Measurements from ENCODE around the gene OTP. TPM values are rescaled to one million over a fixed set of nuclear protein-coding genes. Genes with fewer than 3 reads are reported as not detected.

Gene OTP
- polyA plus RNA-seq, 1 of the 3 experiments (the other 2 are of a cell fraction) = not detected

GRCh38 chr5:77599679-77600078, 38.8 kb downstream of the OTP start:
- H2AFZ ChIP-seq (ENCODE audit: low read depth) = no peak overlapping the region
- H3K9me2 ChIP-seq = no peaks in the 10 kb centered on the region
- ChIA-PET POLR2A (interaction anchor here (0.6 kb wide), 1 partner anchor 384 kb away, joined by 3 read pairs; no protein-coding TSS in a partner anchor), CTCF (no interaction called here)
- H3K9me3 ChIP-seq = no peaks in the 10 kb centered on the region
- TF ChIP-seq RAD21 (IDR thresholded peaks at IDR 0.05; ENCODE audit: low read length) (no peak), IRF3 (IDR thresholded peaks at IDR 0.05; ENCODE audit: low read depth, low read length) (no peak), TCF12 (IDR thresholded peaks at IDR 0.05) (no peak), RFX5 (IDR thresholded peaks at IDR 0.05; ENCODE audit: low read length) (no peak), MAX (IDR thresholded peaks at IDR 0.05; ENCODE audit: low read depth) (no peak), SIN3A (IDR thresholded peaks at IDR 0.05; ENCODE audit: borderline replicate concordance, low read depth, low read length) (no peak), TAF1 (IDR thresholded peaks at IDR 0.05; ENCODE audit: borderline replicate concordance, low read depth, low read length) (no peak), FOXM1 (IDR thresholded peaks at IDR 0.05; ENCODE audit: low read depth) (no peak), JUND (IDR thresholded peaks at IDR 0.05) (no peak), MXI1 (IDR thresholded peaks at IDR 0.05; ENCODE audit: low read depth, low read length) (no peak), FOXJ3 (CRISPR knock-in tag; IDR thresholded peaks at IDR 0.05) (no peak), TEAD4 (IDR thresholded peaks at IDR 0.05; ENCODE audit: borderline replicate concordance, insufficient read depth) (no peak), FOSL2 (IDR thresholded peaks at IDR 0.05; ENCODE audit: borderline replicate concordance, low read depth) (no peak), REST (IDR thresholded peaks at IDR 0.05; ENCODE audit: low read depth, low read length) (no peak), ZBTB33 (IDR thresholded peaks at IDR 0.05; ENCODE audit: borderline replicate concordance, low read depth) (no peak), YY1 (IDR thresholded peaks at IDR 0.05; ENCODE audit: low read depth) (no peak)
- no peak overlapping the region for H3K4me2 ChIP-seq
- H3K4me3 ChIP-seq (ENCODE audit: low read depth in 2 of 2, low read length in 1 of 2) = no peak overlapping the region
- H3F3A ChIP-seq (replicated peaks; ENCODE audit: insufficient read depth) = no peaks in the 10 kb centered on the region
- H3K9ac ChIP-seq = no peak overlapping the region
- no peak overlapping the region for H3K27ac ChIP-seq (ENCODE audit: low read depth in 2 of 2, low read length in 1 of 2)
- H4K20me1 ChIP-seq (ENCODE audit: insufficient read depth) = no peaks in the 10 kb centered on the region
- DNase-seq = no peak
- no peaks in the 10 kb centered on the region; the same call in 1 of the 2 replicates for H3K27me3 ChIP-seq (ENCODE audit: insufficient read depth)
- no peaks in the 10 kb centered on the region for H3K36me3 ChIP-seq (replicated peaks in 1 of 2; ENCODE audit: control insufficient read depth in 1 of 2, insufficient read depth in 2 of 2, low read length in 1 of 2)
- no peaks in the 10 kb centered on the region for H3K79me2 ChIP-seq (ENCODE audit: insufficient read depth)
- no peaks in the 10 kb centered on the region for H3K4me1 ChIP-seq (ENCODE audit: control insufficient read depth in 1 of 2, insufficient read depth in 2 of 2, low read depth in 1 of 2, low read length in 1 of 2)
- WGBS (ENCODE audit: low lambda C conversion rate) = 60% methylated on average over 2 of the region's 2 CpGs

Measured in SK-N-SH (cell line).